GM21447 (cell line): Measurements from ENCODE around the gene TSPAN15.
"Not testable (repeated sequence)": the region's sequence is repeated elsewhere in the genome, so short reads cannot be mapped to it uniquely, and the experiment has no call there.

ENCODE experiments used
- ATAC-seq: cut with Tn5 transposase; IDR thresholded peaks from one replicate; pipeline ENCODE4 v1.9.1; 2021; ENCODE audit not compliant: unreplicated experiment

Gene TSPAN15

GRCh38 chr10:69533658-69534057, 82.4 kb downstream of the TSPAN15 start:
- no peak for ATAC-seq

- not testable (repeated sequence) for ATAC-seq
These were observed 85.3 kb downstream of the TSPAN15 start for GRCh38 chr10:69536521-69536920.

DNA sequence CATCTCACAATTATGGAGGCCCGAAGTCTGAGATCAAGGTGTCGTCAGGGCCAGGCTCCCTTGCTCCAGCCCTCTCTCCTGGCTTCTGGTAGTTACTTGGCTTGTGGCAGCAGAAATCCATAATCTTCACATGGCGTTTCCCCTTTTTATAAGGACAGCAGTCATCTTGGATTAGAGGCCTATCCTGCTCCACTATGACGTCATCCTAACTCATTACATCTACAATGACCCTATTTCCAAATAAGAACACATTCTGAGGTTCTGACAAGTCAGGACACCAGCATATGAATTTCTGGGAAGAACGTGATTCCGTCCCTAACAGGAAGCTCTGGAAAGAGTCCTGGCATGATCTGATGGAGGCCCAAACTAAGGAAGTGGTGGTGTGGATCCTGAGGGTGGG, 86.2 kb downstream of the TSPAN15 start:
- no peak for ATAC-seq

DNA sequence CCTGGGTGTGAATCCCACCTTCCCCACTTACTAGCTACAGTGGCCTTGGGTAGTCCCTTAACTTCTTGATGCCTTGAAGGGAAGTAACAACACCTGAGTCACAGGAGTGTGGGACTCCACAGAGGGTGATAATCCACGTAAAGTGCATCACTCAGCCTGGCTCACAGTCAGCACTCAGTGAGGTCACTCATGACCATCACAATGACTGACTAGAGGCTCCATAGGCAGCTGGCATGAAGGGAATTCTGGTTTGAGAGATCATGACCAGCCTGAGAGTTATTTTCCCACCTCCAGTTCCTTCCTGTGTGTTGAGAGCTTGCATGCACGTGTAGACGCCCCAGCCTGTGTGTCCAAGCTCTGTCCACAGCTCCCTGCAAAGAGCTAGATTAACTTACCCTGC, 87.2 kb downstream of the TSPAN15 start:
- no peak for ATAC-seq

GRCh38 chr10:69541463-69541862, 90.2 kb downstream of the TSPAN15 start:
- ATAC-seq, result no peak

DNA sequence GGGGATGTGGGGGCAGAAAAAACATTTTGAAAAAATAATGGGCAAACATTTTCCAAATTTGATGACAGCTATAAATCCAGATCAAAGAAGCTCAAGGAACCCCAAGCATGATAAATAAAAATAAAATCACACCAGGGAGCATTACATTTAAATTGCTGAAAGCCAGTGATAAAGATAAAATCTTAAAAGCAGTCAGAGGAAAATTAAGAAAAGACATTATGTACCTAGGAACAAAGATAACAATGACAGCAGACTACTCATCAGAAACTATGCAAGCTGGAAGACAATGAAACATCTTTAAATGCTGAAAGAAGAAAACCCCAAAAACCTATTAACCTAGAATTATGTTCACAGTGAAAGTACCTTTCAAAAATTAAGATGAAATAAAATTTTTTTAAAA, 98.7 kb downstream of the TSPAN15 start:
- no peak for ATAC-seq

- no peak for ATAC-seq
These were observed 101.0 kb downstream of the TSPAN15 start for GRCh38 chr10:69552268-69552667.

- no peak for ATAC-seq
These were observed 102.1 kb downstream of the TSPAN15 start for GRCh38 chr10:69553328-69553727.

- no peak for ATAC-seq
These were observed 103.3 kb downstream of the TSPAN15 start for GRCh38 chr10:69554611-69555010.
